ENCODE data around the gene ABCB9. TPM values are rescaled to one million over a fixed set of nuclear protein-coding genes. Genes with fewer than 3 reads are reported as not detected.

The ABCB9 gene
- total and polyA plus RNA-seq, 2 of the 8 experiments (the other 6 are each of a cell fraction or from before 2014, with no cell fraction given), result 3.8 to 8.0 TPM

DNA sequence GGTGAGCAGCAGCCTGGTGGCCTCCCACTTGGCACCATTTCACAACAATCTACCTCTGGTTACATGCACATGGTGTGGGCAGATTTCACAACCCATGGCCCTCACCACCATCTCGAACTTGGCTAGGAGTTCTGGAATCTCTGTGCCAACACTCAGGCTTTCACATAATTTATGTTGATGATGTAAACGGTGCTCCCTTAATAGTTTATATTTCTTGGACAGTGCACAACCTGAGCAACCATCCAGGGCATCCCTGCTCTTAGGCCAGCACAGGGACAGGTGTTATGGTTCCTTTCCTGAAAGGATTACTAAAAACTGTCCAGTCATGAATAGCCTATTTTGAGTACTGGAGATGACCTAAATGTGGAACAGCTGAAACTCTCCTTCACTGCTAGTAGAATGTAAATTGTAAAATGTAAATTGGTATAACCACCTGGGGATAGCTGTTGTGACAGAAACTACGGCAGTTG, 28.6 kb downstream of the ABCB9 start:
- FAIRE-seq, result no peak
- Histone ChIP-seq H4K8ac (ENCODE audit: extremely low read depth, insufficient read depth, low read length) (no peak overlapping the region), H3K23me2 (ENCODE audit: low read depth, low read length) (no peaks in the 10 kb centered on the region), H3K4me3 (ENCODE audit: extremely low read depth in 1 of 4, insufficient read depth in 2 of 4, low read depth in 3 of 4, low read length in 4 of 4) (no peak overlapping the region), H3K4me2 (ENCODE audit: insufficient read depth in 1 of 2, low read depth in 2 of 2, low read length in 2 of 2) (no peak overlapping the region), H4K91ac (replicated peaks; ENCODE audit: insufficient read length, low read length) (no peak overlapping the region), H3K79me1 (ENCODE audit: low read depth, low read length) (no peaks in the 10 kb centered on the region), H3K56ac (replicated peaks; ENCODE audit: insufficient read length, low read depth, low read length) (no peak overlapping the region), H4K20me1 (replicated peaks in 1 of 2; ENCODE audit: control insufficient read depth in 1 of 2, insufficient read depth in 2 of 2, low read length in 2 of 2) (peaks cover 0 to 2% of the 10 kb centered on the region in 2 experiments), H3K4me1 (replicated peaks in 1 of 4; ENCODE audit: control insufficient read depth in 3 of 4, insufficient read depth in 4 of 4, low read length in 3 of 4) (no peaks in the 10 kb centered on the region), H3K4ac (replicated peaks; ENCODE audit: insufficient read length, low read depth, low read length) (no peak overlapping the region), H4K5ac (ENCODE audit: insufficient read length, low read depth, low read length) (no peak overlapping the region), H3K27ac (ENCODE audit: low read depth, low read length) (no peak overlapping the region), H2AK5ac (ENCODE audit: low read depth, low read length) (no peak overlapping the region), H2AFZ (ENCODE audit: low read length) (no peak overlapping the region), H3K14ac (ENCODE audit: insufficient read length) (no peak overlapping the region), H2BK20ac (ENCODE audit: low read length) (no peak overlapping the region), H2BK15ac (ENCODE audit: low read length) (no peak overlapping the region), H3K9ac (replicated peaks in 1 of 4; ENCODE audit: extremely low read depth in 1 of 4, low read depth in 3 of 4, low read length in 3 of 4) (no peak overlapping the region), H3K18ac (ENCODE audit: extremely low read depth, low read length) (no peak overlapping the region), H2BK120ac (replicated peaks; ENCODE audit: low read depth, low read length) (no peak overlapping the region), H3K36me3 (ENCODE audit: control insufficient read depth in 2 of 4, insufficient read depth in 4 of 4, low read length in 3 of 4) (no peaks in the 10 kb centered on the region), H3K23ac (ENCODE audit: insufficient read length) (no peak overlapping the region), H2BK5ac (ENCODE audit: low read depth, low read length) (no peak overlapping the region), H3K9me3 (ENCODE audit: insufficient read depth in 2 of 2, low read depth in 1 of 2, low read length in 1 of 2) (no peaks in the 10 kb centered on the region), H2BK12ac (ENCODE audit: low read depth, low read length) (no peak overlapping the region), H3K27me3 (replicated peaks in 1 of 4; ENCODE audit: control insufficient read depth in 3 of 4, extremely low read depth in 1 of 4, insufficient read depth in 3 of 4, low read length in 3 of 4) (no peaks in the 10 kb centered on the region), H3K79me2 (ENCODE audit: control insufficient read depth in 1 of 2, insufficient read depth in 2 of 2, low read length in 2 of 2) (no peaks in the 10 kb centered on the region)
- CTCF ChIA-PET (ENCODE audit: partially characterized antibody), result interaction anchor here (21.5 kb wide), 1 partner anchor 75 kb away, joined by 473 read pairs; no protein-coding TSS in a partner anchor
- POLR2A ChIA-PET (ENCODE audit: partially characterized antibody), result no interaction called here
- 88% methylated on average over 3 of the region's 3 CpGs; no CpG with 5 or more reads in 1 of the 2 experiments for WGBS, 2 experiments (ENCODE audit: extremely low coverage in 1 of 2, insufficient coverage in 1 of 2, insufficient read length in 1 of 2, insufficient replicate concordance in 2 of 2, low coverage in 1 of 2, low lambda C conversion rate in 2 of 2, missing lambda C conversion rate in 1 of 2)
- TF ChIP-seq KDM5A (IDR thresholded peaks at IDR 0.05; ENCODE audit: low read length) (no peak), KDM1A (IDR thresholded peaks at IDR 0.05; ENCODE audit: borderline replicate concordance, low read length) (no peak), BRCA1 (IDR thresholded peaks at IDR 0.05; ENCODE audit: low read depth, low read length) (no peak), RNF2 (IDR thresholded peaks at IDR 0.05; ENCODE audit: borderline replicate concordance, low read depth, low read length, missing control alignments, poor library complexity, severe bottlenecking) (no peak), JUND (IDR thresholded peaks at IDR 0.05; ENCODE audit: low read length) (no peak), EGR1 (IDR thresholded peaks at IDR 0.05; ENCODE audit: borderline replicate concordance, low read depth, low read length) (no peak), SIN3A (conservative IDR thresholded peaks at IDR 0.05 in 1 of 2, IDR thresholded peaks at IDR 0.05 in 1 of 2; ENCODE audit: low read depth in 1 of 2, low read length in 2 of 2) (no peak), TCF12 (IDR thresholded peaks at IDR 0.05; ENCODE audit: low read depth, low read length) (no peak), YY1 (IDR thresholded peaks at IDR 0.05; ENCODE audit: low read depth, low read length) (no peak)
- no peak for DNase-seq (ENCODE audit: low read depth in 1 of 2, low spot score in 2 of 2)

Measured in H1 (cell line).